Pancreas (tissue), 10 donors: ENCODE results near the gene SMIM12. TPM values are rescaled to one million over a fixed set of nuclear protein-coding genes. Genes with fewer than 3 reads are reported as not detected.
A peak's percentile ranks its signal among the peaks of the same experiment; 100 is the strongest.

ENCODE experiments used
- ATAC-seq, 4 donors: fragments of 200-7000 bp; cut with Tn5 transposase; one replicate each; pipeline versions ENCODE4 v1.8.0 to v1.9.1; 2020; ENCODE audit warnings: mild to moderate bottlenecking in 4 of 4, moderate library complexity in 4 of 4
- DNase-seq, 6 donors: peaks; one replicate each; pipeline ENCODE4 v3.0.0-alpha.2; 2020
- FAIRE-seq: peaks from 2 replicates; lab custom pipeline; 2012; peaks lifted over from hg19 to GRCh38; lab: Jason Lieb, UNC
- H3K27ac ChIP-seq, 4 donors: fragments of 200-600 bp; sonication (generic); 1 replicate in 3 of 4; 2 replicates in 1 of 4; pipeline versions ENCODE4 v1.5.0 to v1.8.0; 2020
- H3K27me3 ChIP-seq, 4 donors: fragments of 200-600 bp; one replicate each; pipeline ENCODE4 v1.8.0; 2021
- H3K36me3 ChIP-seq, 3 donors: fragments of 200-600 bp; sonication (generic) in 1 of 3; one replicate each; pipeline versions ENCODE4 v1.5.0 to v1.8.0; 2020 to 2021
- H3K4me1 ChIP-seq, 3 donors: fragments of 200-600 bp; one replicate each; pipeline ENCODE4 v1.8.0; 2021
- H3K4me3 ChIP-seq, 4 donors: fragments of 200-600 bp; sonication (generic) in 2 of 4; one replicate each; pipeline versions ENCODE4 v1.5.0 to v1.8.0; 2020 to 2021
- H3K9me3 ChIP-seq, 4 donors: fragments of 200-600 bp; one replicate each; pipeline ENCODE4 v1.8.0; 2021
- CTCF ChIP-seq, 4 donors: fragments of 200-600 bp; sonication (generic) in 3 of 4; IDR thresholded peaks; one replicate each; pipeline versions ENCODE4 v1.5.0 to v1.8.0; 2021; ENCODE audit warnings: antibody characterized with exemption in 4 of 4
- WGBS, 2 donors: extraction: QIAGEN DNeasy Blood & Tissue Kit; methylation state at CpG; one replicate each; pipeline ENCODE4 v1.1.7; 2013; 5-methylcytosine and 5-hydroxymethylcytosine counted together
- intact Hi-C, 3 donors: fragments of 100-400 bp; cut with DNase I; formaldehyde crosslinking; loops; one replicate each; pipeline versions ENCODE4 v1.11.1 to v1.14.2; 2022
- polyA plus RNA-seq, 2 donors: library from polyadenylated mRNA; stranded (reverse); fragments of 200-250 nt; gene quantifications; one replicate each; pipeline ENCODE4 v1.2.3, GENCODE V29; 2013
- total RNA-seq, 6 donors: library from RNA; stranded (reverse); fragmentation: NEBNext Ultra II Directional in 4 of 6; extraction: Animal tissue kit (Norgen Biotek cat#: 25700) in 4 of 6; gene quantifications; one replicate each; pipeline versions ENCODE4 v1.2.1 to v1.2.4, GENCODE V29; 2021 to 2023
- donor health status: healthy with polysubstance abuse.
- donor health status: DM: no; HTN: no; CAD: no; lungs with moderate emphysema.
- donor health status: DM: no; HTN: no; CAD: no.
- donor health status: control.
- donor health status: control.
- donor health status: Bipolar disorder and iron deficiency.
- donor health status: DM: yes; HTN: yes; CAD: no.
- donor health status: DM: no; HTN: no; CAD: no.
- donor health status: DM: no; HTN: no; CAD: no.
- donor health status: DM: yes; HTN: yes; CAD: no.

The SMIM12 gene
- total and polyA plus RNA-seq, 8 donors: 6.2 to 18.5 (median 14.3) TPM

- Histone ChIP-seq H3K36me3 (no peaks in the 10 kb centered on the region), H3K27me3 (no peaks in the 10 kb centered on the region), H3K27ac (no peak overlapping the region), H3K4me1 (no peaks in the 10 kb centered on the region), H3K9me3 (no peaks in the 10 kb centered on the region), H3K4me3 (no peak overlapping the region)
- no peak for DNase-seq
- no peak for ATAC-seq
- intact Hi-C loops: no loop called here
- no peak for TF ChIP-seq CTCF (IDR thresholded peaks at IDR 0.05)
- FAIRE-seq: no peak
- 78 to 91% methylated on average over 1 of the region's 1 CpG for WGBS, 2 donors
Observed at GRCh38 chr1:34906222-34906621, 46.7 kb upstream of the SMIM12 start.

GRCh38 chr1:34905098-34905459 is 45.5 kb upstream of the SMIM12 start:
- no peaks in the 10 kb centered on the region for H3K36me3 ChIP-seq
- intact Hi-C loops: no loop called here
- no peak for DNase-seq
- no peak for FAIRE-seq
- no peak overlapping the region for H3K27ac ChIP-seq
- ATAC-seq: no peak
- H3K27me3 ChIP-seq: no peaks in the 10 kb centered on the region
- no peak for TF ChIP-seq CTCF (IDR thresholded peaks at IDR 0.05)
- 84 to 85% methylated on average over 12 of the region's 12 CpGs for WGBS, 2 donors
- no peak overlapping the region for H3K4me3 ChIP-seq
- no peaks in the 10 kb centered on the region for H3K9me3 ChIP-seq
- no peaks in the 10 kb centered on the region for H3K4me1 ChIP-seq

DNA sequence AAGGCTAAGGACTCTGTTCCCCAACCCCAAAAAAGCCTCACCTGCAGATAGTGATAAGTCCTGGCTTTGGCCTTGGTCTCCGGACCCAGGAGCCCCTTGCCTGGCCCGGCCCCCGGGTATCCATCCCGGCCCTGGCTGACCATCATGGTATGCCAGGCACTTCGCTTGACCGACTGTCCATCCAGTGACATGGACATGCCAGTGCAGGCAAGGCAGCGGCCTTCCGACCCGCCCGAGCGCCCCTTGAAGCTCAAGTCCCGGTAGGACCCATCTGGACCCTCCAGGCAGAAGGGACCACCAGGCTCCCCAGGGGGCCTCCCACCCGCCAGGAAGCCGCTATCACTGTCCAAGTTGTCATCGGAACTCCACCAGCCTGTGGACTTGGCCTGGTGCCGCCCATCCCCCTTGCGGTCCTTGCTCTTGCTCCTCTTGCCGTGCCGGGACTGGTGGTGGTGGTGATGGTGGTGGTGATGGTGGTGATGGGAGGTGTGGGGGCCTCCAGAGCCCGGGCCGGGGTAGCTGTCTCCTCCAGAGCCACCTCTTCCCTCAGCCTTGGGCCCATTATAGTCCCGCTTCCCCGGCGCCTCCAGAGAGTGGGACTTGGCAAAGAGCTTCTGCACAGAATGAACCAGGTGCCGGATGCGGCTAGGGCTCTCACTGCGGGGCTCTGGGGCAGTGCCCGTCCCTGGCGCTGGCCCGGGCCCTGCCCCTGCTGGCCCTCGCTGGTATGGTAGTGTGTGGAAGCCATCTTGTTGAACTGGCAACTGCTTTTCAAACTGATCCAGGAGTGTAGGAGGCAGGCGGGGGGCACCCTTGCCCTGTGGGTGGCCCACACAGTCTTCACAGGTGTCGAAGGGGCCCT is 44.9 kb upstream of the SMIM12 start:
- intact Hi-C loops: no loop called here
- no peak for FAIRE-seq
- no peaks in the 10 kb centered on the region for H3K36me3 ChIP-seq
- no peaks in the 10 kb centered on the region for H3K4me1 ChIP-seq
- H3K9me3 ChIP-seq: no peaks in the 10 kb centered on the region
- no peak overlapping the region for H3K27ac ChIP-seq
- H3K27me3 ChIP-seq: no peaks in the 10 kb centered on the region
- ATAC-seq: no peak
- TF ChIP-seq CTCF (IDR thresholded peaks at IDR 0.05): no peak
- peak in 1 of 6 donors; percentile 64 for DNase-seq
- H3K4me3 ChIP-seq: no peak overlapping the region
- 84 to 93% methylated on average over 33 of the region's 33 CpGs for WGBS, 2 donors

DNA sequence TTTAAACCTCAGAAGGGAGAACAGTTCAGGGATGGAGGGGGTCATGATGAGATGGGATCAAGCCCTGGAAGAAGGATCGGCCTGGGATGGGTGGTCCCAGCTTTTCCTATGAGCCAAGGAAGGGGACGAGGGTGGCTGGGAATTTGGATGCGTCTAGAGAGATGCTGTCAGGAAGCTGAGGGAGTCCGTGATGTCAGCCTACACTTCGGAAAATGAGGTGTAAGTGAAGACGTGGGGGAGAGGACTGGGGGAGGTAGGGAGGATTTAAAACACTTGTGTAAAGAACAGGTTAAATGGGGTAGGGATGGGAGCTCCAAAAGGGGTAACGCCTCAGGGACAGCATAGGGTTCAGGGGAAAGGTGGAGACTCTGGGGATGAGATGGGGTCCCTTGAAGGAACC is 42.4 kb upstream of the SMIM12 start:
- no peak for TF ChIP-seq CTCF (IDR thresholded peaks at IDR 0.05)
- no peaks in the 10 kb centered on the region for H3K4me1 ChIP-seq
- no peaks in the 10 kb centered on the region for H3K27me3 ChIP-seq
- no peaks in the 10 kb centered on the region for H3K9me3 ChIP-seq
- intact Hi-C loops: no loop called here
- H3K36me3 ChIP-seq: no peaks in the 10 kb centered on the region
- DNase-seq (no peak), ATAC-seq (no peak), FAIRE-seq (no peak)
- no peak overlapping the region for H3K4me3 ChIP-seq
- 38 to 59% methylated on average over 7 of the region's 7 CpGs for WGBS, 2 donors
- no peak overlapping the region for H3K27ac ChIP-seq
